Heart right ventricle (tissue), 16 donors: ENCODE results near the gene TAC4. TPM values are rescaled to one million over a fixed set of nuclear protein-coding genes. Genes with fewer than 3 reads are reported as not detected.

Experiments
- ATAC-seq, 8 donors: fragments of 200-7000 bp; cut with Tn5 transposase; one replicate each; pipeline ENCODE4 v1.9.1; 2020; ENCODE audit warnings: mild to moderate bottlenecking in 8 of 8, moderate library complexity in 8 of 8, moderate number of reproducible peaks in 1 of 8
- DNase-seq, 2 donors: peaks; one replicate each; pipeline ENCODE4 v3.0.0-alpha.2; 2020
- H3K27ac ChIP-seq, 10 donors: fragments of 200-600 bp; sonication (generic) in 2 of 10; one replicate each; pipeline versions ENCODE4 v1.5.0 to v1.8.0; 2020 to 2022; ENCODE audit warnings: mild to moderate bottlenecking in 3 of 10
- H3K27me3 ChIP-seq, 7 donors: fragments of 200-600 bp; one replicate each; pipeline ENCODE4 v1.8.0; 2021 to 2022; ENCODE audit warnings: mild to moderate bottlenecking in 2 of 7
- H3K36me3 ChIP-seq, 9 donors: fragments of 200-600 bp; sonication (generic) in 1 of 9; one replicate each; pipeline versions ENCODE4 v1.5.0 to v1.8.0; 2020 to 2022; ENCODE audit warnings: mild to moderate bottlenecking in 2 of 9
- H3K4me1 ChIP-seq, 9 donors: fragments of 200-600 bp; sonication (generic) in 1 of 9; one replicate each; pipeline versions ENCODE4 v1.5.0 to v1.8.0; 2020 to 2022; ENCODE audit warnings: mild to moderate bottlenecking in 4 of 9
- H3K4me3 ChIP-seq, 10 donors: fragments of 200-600 bp; sonication (generic) in 2 of 10; one replicate each; pipeline versions ENCODE4 v1.5.0 to v1.8.0; 2020 to 2022; ENCODE audit warnings: mild to moderate bottlenecking in 7 of 10, moderate library complexity in 2 of 10
- H3K9me3 ChIP-seq, 11 donors: fragments of 200-600 bp in 10 of 11; sonication (generic) in 2 of 11; one replicate each; pipeline versions ENCODE4 v1.5.0 to v1.8.0; 2013 to 2022; ENCODE audit warnings: mild to moderate bottlenecking in 2 of 11, control low read depth in 1 of 11, moderate library complexity in 1 of 11
- CTCF ChIP-seq, 9 donors: fragments of 200-600 bp; sonication (generic) in 2 of 9; IDR thresholded peaks; one replicate each; pipeline versions ENCODE4 v1.5.0 to v1.8.0; 2021 to 2022; ENCODE audit warnings: antibody characterized with exemption in 9 of 9, mild to moderate bottlenecking in 5 of 9, moderate library complexity in 1 of 9
- WGBS, 2 donors: extraction: QIAGEN DNeasy Blood & Tissue Kit; methylation state at CpG; one replicate each; pipeline ENCODE4 v1.1.7; 2013; ENCODE audit warnings: inconsistent platforms in 1 of 2; 5-methylcytosine and 5-hydroxymethylcytosine counted together
- intact Hi-C, 10 donors: fragments of 100-400 bp; cut with DNase I; formaldehyde crosslinking; loops; one replicate each; pipeline versions ENCODE4 v1.11.1 to v1.14.2; 2022
- polyA plus RNA-seq, 2 donors: library from polyadenylated mRNA; stranded (reverse); fragments of 200-250 nt; gene quantifications; one replicate each; pipeline ENCODE4 v1.2.3, GENCODE V29; 2013
- total RNA-seq, 10 donors: library from RNA; stranded (reverse); fragmentation: NEBNext Ultra II Directional in 3 of 10; extraction: Animal tissue kit (Norgen Biotek cat#: 25700) in 3 of 10; gene quantifications; one replicate each; pipeline versions ENCODE4 v1.2.1 to v1.2.4, GENCODE V29; 2021 to 2023
- donor health status: Arrhythmogenic right ventricular cardiomyopathy.
- donor health status: ischemic (EF 13 %, LVEDD 7.1; RV severe dilation, severe dysfunction).
- donor health status: healthy with polysubstance abuse.
- donor health status: DM: no; HTN: yes; CAD: no.
- donor health status: DM: no; HTN: no; CAD: no.
- donor health status: ischemic (EF 25% LVEDD 6.9; RV normal size, moderate dysfunction).
- donor health status: ischemic (EF 25% LVEDD 5.7; RV mildly dilated, moderate dysfunction).
- donor health status: healthy.
- donor health status: DM: yes; HTN: yes; CAD: no.
- donor health status: Ischemic cardiomyopathy.
- donor health status: ischemic (EF 35%, LVEDD 5.7; RV mildly dilated, moderate dysfunction).
- donor health status: nonischemic (EF 11% LVEDD 7.7; RV severe dilation, severe dysfunction).
- donor health status: DM: yes; HTN: yes; CAD: no.
- donor health status: PGD.
- donor health status: ischemic (EF 29% LVEDD 5.4; RV normal size, mild dysfunction).
- donor health status: nonischemic (EF 23%, LVEDD 6.1; RV moderate dilation, normal function).

TAC4 gene
- total and polyA plus RNA-seq, 12 donors: 0.78 to 2.7 (median 0.94) TPM; not detected in 9

GRCh38 chr17:49880291-49881053 lies 32.6 kb upstream of the TAC4 start:
- ATAC-seq (peak; percentile 83 to 93 (median 91)), DNase-seq (peak; percentile 61 to 76)
- peaks cover 0 to 9% (median 7%) of the 10 kb centered on the region in 9 donors for H3K4me1 ChIP-seq
- no peak overlapping the region for H3K27ac ChIP-seq
- peak overlapping the region in 1 of 10 donors; percentile 17 for H3K4me3 ChIP-seq
- H3K36me3 ChIP-seq: no peaks in the 10 kb centered on the region
- 5 to 6% methylated on average over 41 of the region's 41 CpGs for WGBS, 2 donors
- peaks cover 3 to 73% (median 58%) of the 10 kb centered on the region in 7 donors for H3K27me3 ChIP-seq
- TF ChIP-seq CTCF (IDR thresholded peaks at IDR 0.05): peak; percentile 89 to 100 (median 96)
- intact Hi-C loops: loop anchor here in 9 of 10 donors (1.0 to 10.0 kb wide), 5 partner anchors 116 to 204 kb away; partner anchors contain the start of gene DLX3 (in 5 of the 9)
- H3K9me3 ChIP-seq: no peaks in the 10 kb centered on the region

- 67 to 70% methylated on average over 14 of the region's 14 CpGs for WGBS, 2 donors
- DNase-seq: no peak
- H3K36me3 ChIP-seq: no peaks in the 10 kb centered on the region
- no peak for ATAC-seq
- intact Hi-C loops: loop anchor here in 2 of 10 donors (5.0 to 10.0 kb wide), 3 partner anchors 56 to 118 kb away; partner anchors contain the start of gene DLX3 (in 1 of the 2)
- peaks cover 3 to 63% (median 56%) of the 10 kb centered on the region in 7 donors for H3K27me3 ChIP-seq
- no peak for TF ChIP-seq CTCF (IDR thresholded peaks at IDR 0.05)
- no peak overlapping the region for H3K4me3 ChIP-seq
- H3K9me3 ChIP-seq: no peaks in the 10 kb centered on the region
- H3K4me1 ChIP-seq: peaks cover 0 to 9% (median 7%) of the 10 kb centered on the region in 9 donors
- H3K27ac ChIP-seq: no peak overlapping the region
Measured at GRCh38 chr17:49878931-49879904, 31.3 kb upstream of the TAC4 start.

GRCh38 chr17:49875685-49876084 lies 27.8 kb upstream of the TAC4 start:
- intact Hi-C loops: loop anchor here in 2 of 10 donors (5.0 to 10.0 kb wide), 3 partner anchors 59 to 122 kb away; partner anchors contain the start of gene DLX3 (in 1 of the 2)
- no peak overlapping the region for H3K4me3 ChIP-seq
- ATAC-seq: no peak
- WGBS, 2 donors: 48 to 57% methylated on average over 8 to 9 of the region's 9 CpGs
- no peaks in the 10 kb centered on the region for H3K9me3 ChIP-seq
- peaks cover 0 to 47% (median 32%) of the 10 kb centered on the region in 7 donors for H3K27me3 ChIP-seq
- H3K27ac ChIP-seq: no peak overlapping the region
- DNase-seq: no peak
- no peaks in the 10 kb centered on the region for H3K36me3 ChIP-seq
- peaks cover 0 to 7% (median 6%) of the 10 kb centered on the region in 9 donors for H3K4me1 ChIP-seq
- TF ChIP-seq CTCF (IDR thresholded peaks at IDR 0.05): no peak

DNA sequence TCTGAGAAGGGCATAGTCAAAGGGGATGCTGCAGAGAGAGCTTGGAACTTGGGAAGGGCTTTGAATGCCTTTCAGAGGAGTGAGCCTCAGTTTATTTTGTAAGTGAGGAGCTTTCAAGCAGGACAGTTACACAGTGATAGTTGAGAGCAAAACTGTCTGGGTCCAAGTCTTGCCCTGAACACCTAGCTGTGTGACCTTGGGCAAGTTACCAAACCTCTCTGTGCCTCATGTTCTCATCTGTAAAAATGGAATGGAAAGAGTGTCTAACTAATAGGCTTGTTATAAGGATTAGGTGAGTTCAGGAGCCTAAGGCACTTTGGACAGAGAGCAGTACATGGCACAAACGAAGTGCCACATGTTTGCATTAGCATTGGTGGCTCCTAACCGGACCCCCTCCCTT lies 27.0 kb upstream of the TAC4 start:
- intact Hi-C loops: loop anchor here in 2 of 10 donors (5.0 to 10.0 kb wide), 3 partner anchors 60 to 122 kb away; partner anchors contain the start of gene DLX3 (in 1 of the 2)
- no peak overlapping the region for H3K4me3 ChIP-seq
- no peak overlapping the region for H3K27ac ChIP-seq
- H3K36me3 ChIP-seq: no peaks in the 10 kb centered on the region
- DNase-seq (no peak), ATAC-seq (no peak)
- no peak for TF ChIP-seq CTCF (IDR thresholded peaks at IDR 0.05)
- 87 to 90% methylated on average over 2 of the region's 2 CpGs for WGBS, 2 donors
- no peaks in the 10 kb centered on the region for H3K4me1 ChIP-seq
- no peaks in the 10 kb centered on the region for H3K9me3 ChIP-seq
- peaks cover 0 to 40% (median 25%) of the 10 kb centered on the region in 7 donors for H3K27me3 ChIP-seq
